Endothelial cell of umbilical vein (primary cell): ENCODE measurements around the gene ELMO1. TPM values are rescaled to one million over a fixed set of nuclear protein-coding genes. Genes with fewer than 3 reads are reported as not detected.

Experiments used
- BruUV-seq: library from RNA; stranded (reverse); fragments of 400-500 nt; replicated peaks from 2 replicates; lab custom pipeline; 2021; lab: Mats Ljungman, UMichigan
- CTCF ChIA-PET: fragments of 300-600, 350-600 bp; sonication (Branson Sonifier 250); formaldehyde crosslinking; loops from one replicate; lab custom pipeline; 2021; ENCODE audit warnings: antibody characterized with exemption, inconsistent platforms; lab: Charles Lee
- POLR2A ChIA-PET: fragments of 300-600, 350-600 bp; sonication (Branson Sonifier 250); formaldehyde crosslinking; loops from one replicate; lab custom pipeline; 2021; ENCODE audit warnings: antibody characterized with exemption, inconsistent platforms; lab: Charles Lee
- DNase-seq: peaks from one replicate; pipeline ENCODE4 v3.0.0-alpha.2; 2011; ENCODE audit warnings: low read depth, low spot score
- FAIRE-seq: peaks from 2 replicates; lab custom pipeline; 2011; peaks lifted over from hg19 to GRCh38; lab: Jason Lieb, UNC
- H2AFZ ChIP-seq: 2 replicates; pipeline ENCODE4 v1.6.0; 2012; ENCODE audit warnings: low read depth, low read length, control low read depth, inconsistent platforms
- H3K27ac ChIP-seq: 2 replicates; pipeline ENCODE4 v1.5.1; 2011; ENCODE audit warnings: low read depth, mild to moderate bottlenecking, control low read depth, low read length, moderate library complexity; ENCODE audit not compliant: insufficient read depth
- H3K27me3 ChIP-seq, 2 experiments: 2 replicates each; pipeline versions ENCODE4 v1.6.0 to v1.6.1; 2011; ENCODE audit warnings: low read length in 2 of 2, mixed read lengths in 1 of 2; ENCODE audit not compliant: control insufficient read depth in 2 of 2, insufficient read depth in 2 of 2
- H3K36me3 ChIP-seq, 2 experiments: 2 replicates in 1 of 2; 3 replicates in 1 of 2; pipeline ENCODE4 v1.5.1; 2011; ENCODE audit warnings: low read length in 2 of 2, mild to moderate bottlenecking in 1 of 2, moderate library complexity in 1 of 2; ENCODE audit not compliant: control insufficient read depth in 2 of 2, insufficient read depth in 2 of 2; ENCODE audit errors: extremely low read depth in 1 of 2
- H3K4me1 ChIP-seq: 3 replicates; pipeline ENCODE4 v1.5.1; 2011; ENCODE audit warnings: mild to moderate bottlenecking, low read length; ENCODE audit not compliant: control insufficient read depth, insufficient read depth; ENCODE audit errors: extremely low read depth
- H3K4me2 ChIP-seq: 2 replicates; pipeline ENCODE4 v1.6.1; 2011; ENCODE audit warnings: low read length, control low read depth, mixed read lengths; ENCODE audit not compliant: insufficient read depth
- H3K4me3 ChIP-seq, 3 experiments: fragments of 200-600 bp in 1 of 3; sonication (generic), shearing (Covaris generic) in 1 of 3; replicated peaks in 1 of 3; 2 replicates each; pipeline ENCODE4 v1.5.1; 2011 to 2016; ENCODE audit warnings: control low read depth in 3 of 3, low read length in 3 of 3, mild to moderate bottlenecking in 2 of 3, inconsistent platforms in 1 of 3, low read depth in 1 of 3, moderate library complexity in 1 of 3; ENCODE audit not compliant: insufficient read depth in 1 of 3
- H3K79me2 ChIP-seq: 2 replicates; pipeline ENCODE4 v1.6.0; 2012; ENCODE audit warnings: low read length, inconsistent platforms; ENCODE audit not compliant: control insufficient read depth, insufficient read depth
- H3K9ac ChIP-seq: replicated peaks from 2 replicates; pipeline ENCODE3; 2011; ENCODE audit warnings: low read length, control low read depth; ENCODE audit not compliant: insufficient read depth; ENCODE audit errors: extremely low read depth
- H3K9me1 ChIP-seq: replicated peaks from 3 replicates; pipeline ENCODE4 v1.6.0; 2011; ENCODE audit warnings: mild to moderate bottlenecking, low read length; ENCODE audit not compliant: control insufficient read depth, insufficient read depth; ENCODE audit errors: extremely low read depth
- H3K9me3 ChIP-seq: replicated peaks from 2 replicates; pipeline ENCODE4 v1.5.1; 2012; ENCODE audit warnings: low read length, inconsistent platforms; ENCODE audit not compliant: control insufficient read depth, insufficient read depth
- H4K20me1 ChIP-seq: replicated peaks from 2 replicates; pipeline ENCODE3; 2011; ENCODE audit warnings: mild to moderate bottlenecking, low read length; ENCODE audit not compliant: control insufficient read depth, insufficient read depth; ENCODE audit errors: extremely low read depth
- CTCF ChIP-seq, 2 donors: IDR thresholded peaks; 1 replicate in 1 of 2; 2 replicates in 1 of 2; pipeline ENCODE4 v1.5.1; 2011; ENCODE audit warnings: low read length in 2 of 2, mild to moderate bottlenecking in 2 of 2, moderate library complexity in 2 of 2, control low read depth in 1 of 2, inconsistent platforms in 1 of 2, low read depth in 1 of 2; ENCODE audit not compliant: insufficient read depth in 1 of 2; ENCODE audit errors: extremely low read depth in 1 of 2
- EZH2 ChIP-seq: IDR thresholded peaks from 2 replicates; pipeline ENCODE4 v1.6.1; 2012; ENCODE audit warnings: borderline replicate concordance, low read depth, mild to moderate bottlenecking, moderate library complexity, low read length, inconsistent platforms; ENCODE audit not compliant: severe bottlenecking
- GATA2 ChIP-seq: IDR thresholded peaks from 2 replicates; pipeline ENCODE4 v1.7.0; 2011; ENCODE audit warnings: low read depth, mild to moderate bottlenecking, moderate library complexity, mixed read lengths, low read length; ENCODE audit not compliant: insufficient read length, insufficient read depth
- JUN ChIP-seq: IDR thresholded peaks from 2 replicates; pipeline ENCODE4 v1.6.1; 2011; ENCODE audit warnings: borderline replicate concordance, low read depth; ENCODE audit not compliant: insufficient read length, insufficient read depth
- MYC ChIP-seq: IDR thresholded peaks from one replicate; pipeline ENCODE4 v1.6.1; 2011; ENCODE audit warnings: mild to moderate bottlenecking, low read depth, low read length
- POLR2A ChIP-seq: IDR thresholded peaks from 2 replicates; pipeline ENCODE4 v1.6.1; 2012; ENCODE audit warnings: low read depth, mild to moderate bottlenecking, control low read depth, low read length
- POLR2AphosphoS5 ChIP-seq: IDR thresholded peaks from 2 replicates; pipeline ENCODE4 v1.6.1; 2012; ENCODE audit warnings: low read depth, mild to moderate bottlenecking, control low read depth, low read length, moderate library complexity; ENCODE audit not compliant: insufficient read depth
- dilution Hi-C: fragments of 300-500 bp; cut with MboI; formaldehyde crosslinking; loops from one replicate; pipeline ENCODE4 v1.15.0; 2019; ENCODE audit warnings: low sequenced_read_pairs; ENCODE audit not compliant: extremely low pct_ligation_motif_present
- intact Hi-C: fragments of 100-400 bp; cut with micrococcal nuclease; formaldehyde crosslinking; loops from one replicate; pipeline ENCODE4 v1.10.0; 2022
- polyA plus RNA-seq, 4 experiments: library from polyadenylated mRNA; depleted of rRNA in 3 of 4; stranded (reverse) in 3 of 4; unstranded in 1 of 4; fragments of >200 nt; gene quantifications; 2 replicates each; pipeline versions ENCODE4 v1.2.1 to v1.2.3, GENCODE V29; 2011 to 2012; ENCODE audit warnings: missing spikeins in 1 of 4
- total RNA-seq: library from RNA; stranded (reverse); gene quantifications from 2 replicates; pipeline ENCODE4 v1.2.3, GENCODE V29; 2021
- TF ChIP-seq, protein P1 (sequence below): IDR thresholded peaks from 2 replicates; pipeline ENCODE4 v1.6.1; 2011; ENCODE audit not compliant: insufficient read depth, insufficient read length

ELMO1 gene
- total and polyA plus RNA-seq, 2 donors (not counting 3 experiments of a cell fraction or from before 2014, with no cell fraction given) = 17.0 to 30.6 TPM

GRCh38 chr7:37366445-37366844 lies 82.2 kb downstream of the ELMO1 start:
- CTCF ChIA-PET = no interaction called here
- TF ChIP-seq POLR2A (no peak), MYC (no peak), CTCF (IDR thresholded peaks at IDR 0.05; ENCODE audit: extremely low read depth in 1 of 2, insufficient read depth in 1 of 2, low read depth in 1 of 2, low read length in 2 of 2) (no peak), EZH2 (no peak), JUN (no peak), GATA2 (no peak), POLR2AphosphoS5 (no peak)
- TF ChIP-seq, protein P1, sequence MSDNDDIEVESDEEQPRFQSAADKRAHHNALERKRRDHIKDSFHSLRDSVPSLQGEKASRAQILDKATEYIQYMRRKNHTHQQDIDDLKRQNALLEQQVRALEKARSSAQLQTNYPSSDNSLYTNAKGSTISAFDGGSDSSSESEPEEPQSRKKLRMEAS = no peak
- H3K4me1 ChIP-seq = no peaks in the 10 kb centered on the region
- no peaks in the 10 kb centered on the region for H4K20me1 ChIP-seq
- intact Hi-C loops (no loop called here), dilution Hi-C loops (no loop called here)
- H3K9me3 ChIP-seq = no peaks in the 10 kb centered on the region
- H3K9ac ChIP-seq = no peak overlapping the region
- no peaks in the 10 kb centered on the region for H3K9me1 ChIP-seq
- BruUV-seq = no TSS peak
- no peak overlapping the region for H3K4me2 ChIP-seq
- no peak overlapping the region for H3K27ac ChIP-seq
- H3K4me3 ChIP-seq = no peak overlapping the region
- no peak for DNase-seq
- no peak overlapping the region for H2AFZ ChIP-seq
- H3K27me3 ChIP-seq = no peaks in the 10 kb centered on the region
- no peaks in the 10 kb centered on the region for H3K79me2 ChIP-seq
- no peak for FAIRE-seq
- no peaks in the 10 kb centered on the region for H3K36me3 ChIP-seq
- POLR2A ChIA-PET = no interaction called here
